Measurements from ENCODE around the gene BLACAT1. TPM values are rescaled to one million over a fixed set of nuclear protein-coding genes. Genes with fewer than 3 reads are reported as not detected.

Gene BLACAT1
- total and polyA plus RNA-seq, 2 of the 8 experiments (the other 6 are each of a cell fraction or from before 2014, with no cell fraction given) = 3.5 to 10.5 TPM

GRCh38 chr1:205477759-205478247, 22.0 kb upstream of the BLACAT1 start:
- no peak overlapping the region for H3K27ac ChIP-seq (ENCODE audit: low read depth, low read length)
- H3K56ac ChIP-seq (replicated peaks; ENCODE audit: insufficient read length, low read depth, low read length) = no peak overlapping the region
- peak overlapping the region; percentile 88 for H3K18ac ChIP-seq (ENCODE audit: extremely low read depth, low read length)
- ChIA-PET CTCF (ENCODE audit: partially characterized antibody) (interaction anchor here (0.6 to 31.2 kb wide), 20 partner anchors 8 to 207 kb away, joined by 3 to 767 read pairs (median 4); partner anchors contain the start of gene BLACAT1), POLR2A (ENCODE audit: partially characterized antibody) (interaction anchor here (0.7 to 2.2 kb wide), 4 partner anchors 11 to 45 kb away, joined by 3 to 5 read pairs (median 4); no protein-coding TSS in a partner anchor)
- no peaks in the 10 kb centered on the region for H3K36me3 ChIP-seq (ENCODE audit: control insufficient read depth in 2 of 4, insufficient read depth in 4 of 4, low read length in 3 of 4)
- H4K91ac ChIP-seq (replicated peaks; ENCODE audit: insufficient read length, low read length) = peak overlapping the region; percentile 11
- H2AFZ ChIP-seq (ENCODE audit: low read length) = no peak overlapping the region
- 79% methylated on average over 12 of the region's 12 CpGs; no CpG with 5 or more reads in 1 of the 2 experiments for WGBS, 2 experiments (ENCODE audit: extremely low coverage in 1 of 2, insufficient coverage in 1 of 2, insufficient read length in 1 of 2, insufficient replicate concordance in 2 of 2, low coverage in 1 of 2, low lambda C conversion rate in 2 of 2, missing lambda C conversion rate in 1 of 2)
- H4K20me1 ChIP-seq (replicated peaks in 1 of 2; ENCODE audit: control insufficient read depth in 1 of 2, insufficient read depth in 2 of 2, low read length in 2 of 2) = peaks cover 0 to 3% of the 10 kb centered on the region in 2 experiments
- H3K9ac ChIP-seq (replicated peaks in 1 of 4; ENCODE audit: extremely low read depth in 1 of 4, low read depth in 3 of 4, low read length in 3 of 4) = no peak overlapping the region
- peak overlapping the region; percentile 13 for H3K4ac ChIP-seq (replicated peaks; ENCODE audit: insufficient read length, low read depth, low read length)
- H2BK15ac ChIP-seq (ENCODE audit: low read length) = peak overlapping the region; percentile 99
- no peak overlapping the region for H4K5ac ChIP-seq (ENCODE audit: insufficient read length, low read depth, low read length)
- H3K4me2 ChIP-seq (ENCODE audit: insufficient read depth in 1 of 2, low read depth in 2 of 2, low read length in 2 of 2) = no peak overlapping the region
- H3K4me3 ChIP-seq (ENCODE audit: extremely low read depth in 1 of 4, insufficient read depth in 2 of 4, low read depth in 3 of 4, low read length in 4 of 4) = no peak overlapping the region
- H3K79me2 ChIP-seq (ENCODE audit: control insufficient read depth in 1 of 2, insufficient read depth in 2 of 2, low read length in 2 of 2) = no peaks in the 10 kb centered on the region
- FAIRE-seq = no peak
- no peak overlapping the region for H3K23ac ChIP-seq (ENCODE audit: insufficient read length)
- peaks cover 4% of the 10 kb centered on the region for H3K23me2 ChIP-seq (ENCODE audit: low read depth, low read length)
- H3K14ac ChIP-seq (ENCODE audit: insufficient read length) = no peak overlapping the region
- peak overlapping the region; percentile 94; the same call in 1 of the 2 replicates for H2BK12ac ChIP-seq (ENCODE audit: low read depth, low read length)
- 0 out of 4 replicates have a peak, but pooled peaks cover 0 to 5% of the 10 kb centered on the region in 2 experiments for H3K9me3 ChIP-seq (ENCODE audit: insufficient read depth in 2 of 2, low read depth in 1 of 2, low read length in 1 of 2)
- peak overlapping the region; percentile 63; the same call in 1 of the 2 replicates for H2BK20ac ChIP-seq (ENCODE audit: low read length)
- no peak for DNase-seq (ENCODE audit: low read depth in 1 of 2, low spot score in 2 of 2)
- H4K8ac ChIP-seq (ENCODE audit: extremely low read depth, insufficient read depth, low read length) = no peak overlapping the region
- peak overlapping the region; percentile 81; the same call in 1 of the 2 replicates for H2BK5ac ChIP-seq (ENCODE audit: low read depth, low read length)
- peaks cover 0 to 29% (median 19%) of the 10 kb centered on the region in 4 experiments; a peak in 6 of 7 replicates for H3K4me1 ChIP-seq (replicated peaks in 1 of 4; ENCODE audit: control insufficient read depth in 3 of 4, insufficient read depth in 4 of 4, low read length in 3 of 4)
- H2AK5ac ChIP-seq (ENCODE audit: low read depth, low read length) = no peak overlapping the region
- H3K27me3 ChIP-seq (replicated peaks in 1 of 4; ENCODE audit: control insufficient read depth in 3 of 4, extremely low read depth in 1 of 4, insufficient read depth in 3 of 4, low read length in 3 of 4) = peaks cover 0 to 2% (median 0%) of the 10 kb centered on the region in 4 experiments; a peak in 3 of 7 replicates
- H2BK120ac ChIP-seq (replicated peaks; ENCODE audit: low read depth, low read length) = no peak overlapping the region
- no peaks in the 10 kb centered on the region for H3K79me1 ChIP-seq (ENCODE audit: low read depth, low read length)
- no peak for TF ChIP-seq TCF12 (IDR thresholded peaks at IDR 0.05; ENCODE audit: low read depth, low read length)
- TF ChIP-seq TEAD4 (IDR thresholded peaks at IDR 0.05; ENCODE audit: low read depth, low read length) = no peak
- TF ChIP-seq RAD21 (IDR thresholded peaks at IDR 0.05 in 1 of 2, conservative IDR thresholded peaks at IDR 0.05 in 1 of 2; ENCODE audit: low read depth in 2 of 2, low read length in 2 of 2) = no peak
- TF ChIP-seq GTF2F1 (IDR thresholded peaks at IDR 0.05; ENCODE audit: borderline replicate concordance, low read depth, low read length) = no peak
- TF ChIP-seq EGR1 (IDR thresholded peaks at IDR 0.05; ENCODE audit: borderline replicate concordance, low read depth, low read length) = no peak
- no peak for TF ChIP-seq EZH2 (IDR thresholded peaks at IDR 0.05; ENCODE audit: low read depth, low read length, severe bottlenecking)
- TF ChIP-seq KDM1A (IDR thresholded peaks at IDR 0.05; ENCODE audit: borderline replicate concordance, low read length) = no peak
- no peak for TF ChIP-seq SRF (IDR thresholded peaks at IDR 0.05; ENCODE audit: low read depth, low read length)
- TF ChIP-seq GABPA (IDR thresholded peaks at IDR 0.05; ENCODE audit: borderline replicate concordance, insufficient read depth, low read length) = no peak
- no peak for TF ChIP-seq TAF7 (optimal IDR thresholded peaks at IDR 0.05; ENCODE audit: borderline replicate concordance, low read depth, low read length)
- TF ChIP-seq MAX (IDR thresholded peaks at IDR 0.05) = peak; percentile 32; the same call in 1 of the 2 replicates
